Ureter (tissue), 1 donor: Measurements from ENCODE around the gene C11orf42. TPM values are rescaled to one million over a fixed set of nuclear protein-coding genes. Genes with fewer than 3 reads are reported as not detected.

Experiments
- DNase-seq: peaks from one replicate; pipeline ENCODE4 v3.0.0-alpha.2; 2020; ENCODE audit warnings: low spot score
- total RNA-seq: library from RNA; stranded (reverse); gene quantifications from one replicate; pipeline ENCODE4 v1.2.4, GENCODE V29; 2023
- donor health status: DM: yes; HTN: yes; CAD: no.

C11orf42 gene
- not detected for total RNA-seq

DNA sequence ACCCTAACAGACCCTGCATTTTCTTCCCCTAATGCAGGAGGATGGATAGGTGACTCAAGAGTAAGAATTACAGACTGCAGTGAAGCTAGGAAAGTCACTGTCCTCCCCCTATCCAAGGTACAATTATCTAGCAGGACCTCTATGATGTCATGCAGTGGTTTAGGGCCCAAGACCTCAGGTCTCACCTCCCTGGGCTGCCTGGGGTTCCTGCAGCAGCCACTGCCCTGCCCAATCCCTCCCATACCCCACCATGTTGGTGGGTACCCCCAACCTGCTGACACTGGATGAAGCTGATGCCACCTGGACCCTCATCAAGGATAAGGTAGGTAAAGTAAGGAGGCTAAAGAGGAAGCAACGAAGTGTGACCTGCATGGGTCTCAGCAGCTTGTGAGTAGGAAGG, at the start of gene C11orf42:
Gene C11orf42, plus strand, starts transcription at position 192 of the 400 bp plus-strand sequence. Its CDS starts 59 bp downstream, at position 251.
- no peak for DNase-seq

- DNase-seq = no peak
Observed at GRCh38 chr11:6156628-6157359, 48.6 kb upstream of the C11orf42 start.

GRCh38 chr11:6170226-6170625, 35.1 kb upstream of the C11orf42 start, which contains the start of gene OR52B2:
Gene OR52B2 (minus strand): TSS chr11:6170326. CDS start chr11:6170326, 0 bp downstream.
- DNase-seq = no peak

- DNase-seq = no peak
Observed at GRCh38 chr11:6175440-6175839, 29.9 kb upstream of the C11orf42 start.

DNA sequence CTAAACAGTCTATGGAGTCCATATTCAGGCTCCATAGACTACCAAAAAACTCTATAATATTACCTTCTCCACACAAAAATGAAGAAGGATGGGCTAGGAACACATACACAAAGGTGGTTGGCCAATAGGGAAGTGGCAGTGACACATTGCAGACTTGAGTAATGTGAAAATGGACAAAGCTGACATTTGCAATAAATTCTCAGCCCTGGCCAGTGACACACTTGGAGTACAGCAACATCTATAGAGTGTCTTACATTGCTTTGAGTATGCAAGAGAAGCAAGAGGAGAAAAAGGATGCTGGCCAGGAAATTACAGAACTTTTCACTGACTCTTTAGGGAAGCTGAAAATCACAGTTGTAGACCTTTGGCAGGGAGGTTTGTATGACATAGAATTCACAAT, 13.6 kb upstream of the C11orf42 start:
- DNase-seq = no peak

DNA sequence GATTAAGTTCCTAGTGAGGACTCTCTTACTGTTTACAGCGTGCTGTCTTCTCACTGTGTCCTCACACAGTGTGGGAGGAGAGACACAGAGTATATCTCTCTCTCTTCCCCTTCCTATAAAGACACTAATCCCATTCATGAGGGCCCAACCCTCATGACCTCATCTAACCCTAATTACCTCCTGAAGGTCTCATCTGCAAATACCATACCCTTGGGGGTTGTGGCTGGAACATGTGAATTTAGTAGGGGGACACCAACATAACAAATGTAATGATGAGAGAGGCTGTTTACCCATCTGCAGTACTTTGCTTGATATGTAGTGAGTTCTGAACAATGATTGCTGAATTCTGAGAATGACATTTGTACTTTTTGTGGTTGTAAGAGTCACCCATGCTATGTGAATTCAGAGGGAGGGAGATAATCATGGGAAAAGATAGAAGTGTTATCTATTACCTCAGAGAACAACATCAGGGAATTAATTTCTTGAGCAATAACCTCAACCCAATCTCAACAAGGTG, 11.2 kb upstream of the C11orf42 start:
- no peak for DNase-seq

DNA sequence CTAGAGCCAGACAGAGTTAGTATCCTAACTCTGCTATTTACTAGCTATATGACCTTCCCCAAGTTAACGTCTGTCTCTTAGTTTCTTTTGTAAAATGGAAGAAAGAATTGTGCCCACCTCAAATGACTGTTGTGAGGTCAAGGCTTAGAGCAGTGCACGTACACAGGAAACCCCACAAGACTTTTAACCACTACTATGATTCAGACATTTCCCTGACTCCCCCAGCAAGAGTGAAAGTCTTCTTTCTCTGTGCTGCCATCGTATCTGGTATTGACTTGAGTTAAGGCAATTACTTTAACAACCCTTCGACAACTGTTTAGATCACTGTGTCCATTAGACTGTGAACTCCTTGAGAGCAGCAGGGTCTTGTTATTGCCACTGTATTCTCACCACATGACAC, 9.0 kb upstream of the C11orf42 start:
- no peak for DNase-seq

DNA sequence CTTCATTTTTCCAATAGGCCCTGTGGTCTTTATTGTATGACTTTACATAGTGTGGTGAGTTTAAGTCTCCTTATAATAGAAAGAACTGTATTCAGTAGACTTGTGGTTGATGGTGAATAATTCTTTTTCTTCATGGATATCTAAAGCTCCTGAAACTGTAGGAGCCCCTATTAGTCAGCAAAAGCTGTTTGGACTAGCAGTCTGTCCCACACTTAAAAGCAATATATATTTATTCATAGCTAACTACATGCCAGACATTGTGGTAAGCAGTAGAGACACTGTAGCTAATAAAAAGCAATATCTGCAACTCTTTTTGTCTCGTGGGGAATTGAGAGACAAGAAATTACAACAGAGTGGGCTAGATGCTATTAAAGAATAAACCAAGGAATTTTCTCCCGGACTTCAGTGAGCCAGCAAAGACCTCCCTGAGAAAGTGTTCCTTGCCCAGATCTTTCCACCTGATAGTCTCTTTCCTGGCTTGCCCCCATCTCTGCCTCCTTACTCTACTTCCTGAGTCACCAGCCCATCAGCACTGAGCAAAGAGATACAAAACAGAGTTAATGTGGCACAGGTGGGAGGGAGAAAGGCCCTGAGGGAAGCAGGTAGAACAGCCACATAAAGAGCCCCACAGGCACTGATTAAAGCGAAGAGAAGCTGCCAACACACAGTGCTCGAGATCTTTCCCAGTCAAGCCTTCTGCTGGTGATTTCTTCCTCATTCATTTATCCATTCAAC, 7.7 kb upstream of the C11orf42 start:
- DNase-seq = no peak

DNA sequence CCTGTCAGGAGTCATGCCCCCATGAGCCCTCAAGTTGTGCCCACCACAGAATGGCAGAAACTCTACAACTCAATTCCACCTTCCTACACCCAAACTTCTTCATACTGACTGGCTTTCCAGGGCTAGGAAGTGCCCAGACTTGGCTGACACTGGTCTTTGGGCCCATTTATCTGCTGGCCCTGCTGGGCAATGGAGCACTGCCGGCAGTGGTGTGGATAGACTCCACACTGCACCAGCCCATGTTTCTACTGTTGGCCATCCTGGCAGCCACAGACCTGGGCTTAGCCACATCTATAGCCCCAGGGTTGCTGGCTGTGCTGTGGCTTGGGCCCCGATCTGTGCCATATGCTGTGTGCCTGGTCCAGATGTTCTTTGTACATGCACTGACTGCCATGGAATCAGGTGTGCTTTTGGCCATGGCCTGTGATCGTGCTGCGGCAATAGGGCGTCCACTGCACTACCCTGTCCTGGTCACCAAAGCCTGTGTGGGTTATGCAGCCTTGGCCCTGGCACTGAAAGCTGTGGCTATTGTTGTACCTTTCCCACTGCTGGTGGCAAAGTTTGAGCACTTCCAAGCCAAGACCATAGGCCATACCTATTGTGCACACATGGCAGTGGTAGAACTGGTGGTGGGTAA, 6.1 kb upstream of the C11orf42 start, which contains the start of gene OR52W1:
Gene OR52W1, plus strand, starts transcription at position 51 of the 637 bp plus-strand sequence. Its CDS starts 0 bp downstream, at position 51.
- DNase-seq = no peak

GRCh38 chr11:6200975-6201374, 4.4 kb upstream of the C11orf42 start:
- DNase-seq = no peak

DNA sequence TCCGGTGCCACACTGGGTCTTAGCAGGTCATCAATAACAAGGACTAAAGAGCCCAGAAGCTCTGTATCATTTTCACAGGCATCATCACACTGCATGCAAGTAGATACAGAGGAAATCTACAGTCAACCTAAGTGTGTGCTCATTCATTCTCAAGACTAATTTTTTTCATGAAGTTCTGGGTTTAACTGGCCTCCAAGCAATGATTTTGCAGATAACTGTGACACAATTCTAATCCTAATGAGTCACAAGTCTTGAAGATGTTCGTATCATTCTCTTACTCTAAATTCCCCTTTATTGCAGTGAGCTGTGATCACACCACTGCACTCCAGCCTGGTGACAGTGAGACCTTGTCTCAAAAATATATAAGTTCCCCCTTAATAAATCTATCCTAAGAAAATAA, 3.9 kb upstream of the C11orf42 start:
- DNase-seq = no peak

GRCh38 chr11:6202041-6202440, 3.3 kb upstream of the C11orf42 start:
- DNase-seq = no peak

DNA sequence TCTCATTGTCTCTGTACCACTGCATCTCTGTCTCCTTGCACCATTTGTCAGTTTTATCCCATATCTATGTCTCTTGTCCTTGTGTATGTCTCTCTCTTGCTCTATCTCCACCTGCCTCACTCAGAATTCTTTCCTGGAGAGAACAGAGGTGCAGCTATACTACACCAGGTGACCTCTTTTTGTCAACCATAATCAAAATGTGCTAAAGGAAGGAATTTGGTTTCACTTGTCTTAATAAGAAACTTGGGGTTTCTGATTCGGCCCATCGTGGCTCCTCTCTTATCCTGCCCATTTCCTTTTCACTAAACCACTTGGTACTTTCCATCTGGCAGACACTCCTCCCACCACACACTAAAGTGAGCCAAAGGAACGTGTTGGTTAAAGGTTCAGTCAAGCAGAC, 2.0 kb upstream of the C11orf42 start:
- no peak for DNase-seq

DNA sequence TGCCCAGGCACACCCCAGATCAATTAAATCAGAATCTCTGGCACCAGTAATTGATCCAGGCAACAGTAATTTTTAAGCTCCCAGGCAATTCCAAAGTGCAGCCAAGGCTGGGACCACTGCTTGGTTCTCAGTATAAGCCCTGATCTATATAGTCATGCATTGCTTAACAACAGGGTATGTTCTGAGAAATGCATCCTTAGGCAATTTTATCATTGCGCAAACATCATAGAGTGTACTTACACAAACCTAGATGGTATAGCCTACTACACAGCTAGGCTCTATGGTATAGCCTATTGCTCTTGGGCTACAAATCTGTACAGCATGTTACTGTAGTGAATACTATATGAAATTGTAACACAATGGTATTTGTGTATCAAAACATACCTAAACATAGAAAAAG, 651 bp upstream of the C11orf42 start:
- DNase-seq = no peak

GRCh38 chr11:6206456-6207180, 1.3 kb downstream of the C11orf42 start:
- DNase-seq = no peak

DNA sequence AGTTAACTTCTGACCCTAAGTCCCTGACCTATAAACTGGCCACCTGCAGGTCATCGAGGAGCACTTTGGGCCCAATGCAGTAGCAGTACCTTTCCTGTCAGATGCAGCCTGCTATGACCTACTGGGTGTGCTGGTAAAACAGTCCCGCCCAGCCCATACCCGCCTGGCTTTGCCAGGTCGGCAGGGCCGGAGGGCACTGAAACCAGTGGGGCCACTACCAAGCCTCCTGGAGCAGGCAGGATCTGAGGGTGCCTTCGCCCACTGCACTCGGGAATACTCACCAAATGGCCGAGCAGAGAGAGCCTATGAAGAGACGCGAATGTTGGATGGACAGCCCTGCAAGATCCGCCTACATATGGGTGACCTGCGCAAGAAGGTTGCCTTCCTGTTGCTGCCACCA, 4.4 kb downstream of the C11orf42 start:
- no peak for DNase-seq

DNA sequence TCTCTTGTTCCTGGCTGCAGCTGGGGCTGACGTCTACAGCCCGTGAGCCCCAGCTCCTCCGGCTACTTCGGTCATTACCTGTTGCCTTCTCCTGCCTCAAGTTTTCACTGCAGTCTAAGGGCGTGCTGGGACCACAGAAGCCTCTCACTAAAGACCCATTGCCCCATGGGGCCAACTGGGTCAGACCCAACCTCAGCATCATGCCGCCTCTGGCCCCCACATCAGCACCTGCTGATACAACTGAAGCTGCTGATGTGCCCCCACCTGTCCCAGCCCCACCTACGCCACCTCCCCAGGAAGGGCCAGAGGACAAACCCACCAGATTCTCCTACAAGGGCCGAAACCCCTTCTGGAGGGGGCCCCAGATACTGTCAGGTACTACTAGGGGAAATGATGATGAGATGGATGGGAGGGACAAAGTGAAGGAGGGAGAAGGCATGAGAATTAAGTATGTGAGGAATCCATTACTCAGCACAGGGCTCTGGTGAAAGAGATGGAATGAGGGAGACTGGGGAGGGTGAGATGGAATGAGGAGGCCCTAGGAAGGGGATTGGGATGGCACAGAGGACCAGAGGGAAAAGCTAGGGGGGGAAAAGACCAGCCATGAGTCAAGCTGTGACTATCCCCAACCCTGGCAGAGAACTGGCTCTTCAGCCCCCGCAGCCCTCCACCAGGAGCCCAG, 5.1 kb downstream of the C11orf42 start:
- DNase-seq = no peak

- DNase-seq = no peak
Observed at GRCh38 chr11:6214530-6214929, 9.2 kb downstream of the C11orf42 start.

DNA sequence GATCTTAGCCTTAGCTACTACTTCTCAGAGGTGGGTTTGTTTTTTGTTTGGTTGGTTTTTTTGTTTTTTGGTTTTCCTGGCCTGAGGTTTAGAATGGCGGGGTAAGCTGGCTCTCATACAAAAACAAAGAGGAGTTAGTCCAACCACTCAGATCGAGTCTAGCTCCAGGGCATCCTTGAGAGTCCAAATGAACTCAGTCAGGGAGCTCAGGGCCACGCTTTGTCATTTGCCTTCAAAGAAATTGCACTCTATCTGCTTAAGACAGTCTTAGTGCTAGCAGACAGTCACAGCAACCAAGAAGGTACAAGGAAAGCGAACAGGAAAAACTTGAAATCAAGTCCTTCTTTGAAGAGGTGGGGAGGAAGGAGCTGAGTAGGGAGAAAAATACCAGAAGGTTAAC, 11.1 kb downstream of the C11orf42 start:
- no peak for DNase-seq

- DNase-seq = no peak
Observed at GRCh38 chr11:6217722-6218121, 12.4 kb downstream of the C11orf42 start.

GRCh38 chr11:6219359-6219758, 14.0 kb downstream of the C11orf42 start:
- DNase-seq = no peak
